Stimulated activated CD4-positive, alpha-beta T cell treated with anti-CD3 and anti-CD28 coated beads, Interleukin-15, amount 100 ng/mL, for 24 hours (primary cell): ENCODE measurements around the gene ZNRF3.
"Not testable (repeated sequence)": the region's sequence is repeated elsewhere in the genome, so short reads cannot be mapped to it uniquely, and the experiment has no call there.

Experiments used
- DNase-seq: peaks from one replicate; pipeline ENCODE4 v3.0.0-alpha.2; 2020

Gene ZNRF3

DNA sequence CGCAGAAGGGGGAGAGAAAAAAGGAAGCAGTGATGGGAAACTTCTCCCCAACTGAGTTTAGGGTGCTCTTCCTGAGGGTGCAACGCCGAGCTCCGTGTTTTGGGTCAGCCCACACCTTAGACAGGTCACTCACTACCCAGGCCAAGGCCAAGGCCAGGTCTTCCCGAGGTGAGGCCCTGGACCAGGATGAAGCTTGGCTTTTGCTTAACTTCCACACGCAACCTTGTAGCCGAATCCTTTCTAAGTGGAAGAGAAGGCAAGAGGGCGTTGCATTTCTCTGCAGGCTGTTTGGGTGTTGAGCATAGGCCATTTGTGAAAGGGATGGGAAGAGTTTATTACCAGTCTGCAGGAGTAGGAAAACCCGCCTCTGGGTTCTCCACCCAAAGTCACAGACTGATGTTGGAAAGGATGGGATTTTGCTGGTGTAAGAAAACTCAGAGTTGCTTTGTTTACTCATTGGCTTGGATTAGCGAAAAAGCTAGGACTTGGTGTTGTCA lies 191.0 kb downstream of the ZNRF3 start:
- no peak for DNase-seq

DNA sequence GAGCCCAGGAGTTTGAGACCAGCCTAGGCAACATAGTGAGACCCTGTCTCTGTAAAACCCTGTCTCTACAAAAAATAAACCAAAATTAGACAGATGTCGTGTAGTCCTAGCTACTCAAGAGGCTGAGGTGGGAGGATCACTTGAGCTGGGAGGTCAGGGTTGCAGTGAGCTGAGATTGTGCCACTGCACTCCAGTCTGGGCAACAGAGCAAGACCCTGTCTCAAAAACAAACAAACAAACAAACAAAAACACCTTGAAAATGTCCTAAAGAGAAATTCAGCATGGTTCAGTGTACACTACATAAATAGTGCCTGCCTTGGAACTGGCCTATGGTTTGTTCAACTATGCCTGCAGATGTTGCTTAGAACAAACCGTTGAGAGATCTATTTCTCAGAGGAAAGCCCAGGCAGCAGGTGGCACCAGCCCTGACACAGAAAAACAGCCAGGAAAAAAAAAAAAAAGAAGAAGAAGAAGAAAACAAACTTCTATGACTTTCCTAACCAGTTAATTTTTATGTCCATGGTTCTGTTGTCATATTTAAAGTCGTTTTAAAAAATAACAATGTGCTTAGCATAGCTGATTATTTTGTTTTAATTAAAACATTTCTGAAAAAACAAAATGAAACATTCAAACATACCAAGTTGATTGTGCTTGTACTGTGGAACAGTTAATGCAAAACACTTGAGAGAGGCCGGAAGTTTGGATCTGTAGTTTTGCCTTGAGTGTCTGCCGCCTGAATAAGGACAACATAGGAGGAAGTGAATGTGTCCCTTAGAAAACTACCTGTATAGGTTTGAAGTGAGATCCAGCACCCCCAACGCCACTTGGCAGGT lies 194.9 kb downstream of the ZNRF3 start:
- DNase-seq: no peak

GRCh38 chr22:29078869-29079207 lies 195.5 kb downstream of the ZNRF3 start:
- no peak for DNase-seq

- no peak for DNase-seq
These were observed 196.0 kb downstream of the ZNRF3 start for GRCh38 chr22:29079218-29079901.

DNA sequence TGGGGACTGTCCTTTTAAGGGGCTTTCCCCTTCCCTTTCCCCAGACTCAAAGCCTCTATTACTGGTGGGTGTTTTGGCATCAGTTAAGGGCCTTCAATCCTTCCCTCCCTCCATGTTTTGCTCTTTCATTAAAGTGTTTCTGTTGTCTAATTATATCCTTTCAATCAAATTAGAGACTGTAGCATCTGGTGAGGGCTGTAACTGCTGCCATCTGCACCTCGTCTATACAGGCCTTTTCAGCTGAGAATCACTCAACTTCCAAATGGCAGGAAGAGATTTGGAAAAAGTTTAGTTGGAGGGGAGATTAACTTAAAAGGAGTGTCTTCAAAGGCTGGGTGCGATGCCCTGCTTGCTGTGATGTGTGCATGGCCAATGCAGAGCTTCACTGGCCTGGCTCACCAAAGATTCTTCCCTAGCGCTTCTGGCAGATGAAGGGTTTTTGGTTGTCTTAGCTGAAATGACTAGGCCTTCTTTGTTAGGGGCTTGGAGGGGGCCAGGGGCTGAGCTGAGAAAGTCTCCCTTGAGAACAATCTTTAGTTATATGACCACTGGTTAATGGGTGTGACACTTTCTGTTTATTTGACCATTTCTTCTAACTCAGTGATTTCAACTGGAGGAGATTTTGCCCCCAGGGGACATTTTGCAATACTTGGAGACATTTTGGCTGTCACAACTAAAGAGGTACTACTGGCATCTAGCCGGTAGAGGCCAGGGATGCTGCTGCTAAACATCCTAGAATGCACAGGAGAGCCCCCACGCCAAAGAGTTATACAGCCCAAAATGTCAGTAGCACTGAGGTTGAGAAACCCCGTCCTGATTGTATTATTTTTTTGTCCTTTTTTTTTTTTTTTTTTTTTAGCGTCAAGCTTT lies 197.0 kb downstream of the ZNRF3 start:
- DNase-seq: no peak

GRCh38 chr22:29081517-29082236 lies 198.3 kb downstream of the ZNRF3 start:
- no peak for DNase-seq

- DNase-seq: no peak
These were observed 199.6 kb downstream of the ZNRF3 start for GRCh38 chr22:29082826-29083545.

DNA sequence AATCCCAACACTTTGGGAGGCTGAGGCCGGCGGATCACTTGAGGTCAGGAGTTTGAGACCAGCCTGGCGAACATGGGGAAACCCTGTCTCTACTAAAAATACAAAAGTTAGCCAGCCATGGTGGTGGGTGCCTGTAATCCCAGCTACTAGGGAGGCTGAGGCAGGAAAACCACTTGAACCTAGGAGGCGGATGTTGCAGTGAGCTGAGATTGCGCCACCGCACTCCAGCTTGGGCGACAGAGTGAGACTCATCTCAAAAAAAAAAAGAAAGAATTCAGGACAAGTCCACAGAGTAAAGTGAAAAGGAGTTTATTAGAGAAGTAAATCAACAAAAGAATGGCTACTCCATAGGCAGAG lies 200.2 kb downstream of the ZNRF3 start:
- not testable (repeated sequence) for DNase-seq

DNA sequence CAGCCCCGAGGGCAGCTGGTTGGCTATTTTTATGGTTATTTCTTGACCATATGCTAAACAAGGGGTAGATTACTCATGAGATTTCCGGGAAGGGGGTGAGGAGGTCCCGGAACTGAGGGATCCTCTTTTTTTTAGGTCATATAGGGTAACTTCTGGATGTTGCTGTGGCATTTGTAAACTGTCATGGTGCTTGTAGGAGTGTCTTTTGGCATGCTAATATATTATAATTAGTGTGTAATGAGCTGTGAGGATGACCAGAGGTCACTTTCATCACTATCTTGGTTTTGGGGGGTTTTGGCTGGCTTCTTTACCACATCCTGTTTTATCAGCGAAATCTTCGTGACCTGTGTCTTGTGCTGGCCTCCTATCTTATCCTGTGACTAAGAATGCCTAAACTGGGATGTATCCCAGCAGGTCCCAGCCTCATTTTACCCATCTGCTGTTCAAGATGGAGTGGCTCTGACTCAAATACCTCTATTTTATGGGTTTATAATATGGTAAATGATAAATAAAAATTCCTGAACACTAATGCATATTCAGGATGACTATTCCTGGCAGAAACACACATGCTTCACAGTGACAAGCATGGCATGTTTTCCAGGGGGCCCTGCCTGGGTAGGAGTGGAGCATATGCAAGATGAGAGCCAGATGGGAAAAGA lies 200.7 kb downstream of the ZNRF3 start:
- no peak for DNase-seq

- DNase-seq: no peak
These were observed 203.6 kb downstream of the ZNRF3 start for GRCh38 chr22:29087012-29087411.

- no peak for DNase-seq
These were observed 205.4 kb downstream of the ZNRF3 start for GRCh38 chr22:29088809-29089208.

DNA sequence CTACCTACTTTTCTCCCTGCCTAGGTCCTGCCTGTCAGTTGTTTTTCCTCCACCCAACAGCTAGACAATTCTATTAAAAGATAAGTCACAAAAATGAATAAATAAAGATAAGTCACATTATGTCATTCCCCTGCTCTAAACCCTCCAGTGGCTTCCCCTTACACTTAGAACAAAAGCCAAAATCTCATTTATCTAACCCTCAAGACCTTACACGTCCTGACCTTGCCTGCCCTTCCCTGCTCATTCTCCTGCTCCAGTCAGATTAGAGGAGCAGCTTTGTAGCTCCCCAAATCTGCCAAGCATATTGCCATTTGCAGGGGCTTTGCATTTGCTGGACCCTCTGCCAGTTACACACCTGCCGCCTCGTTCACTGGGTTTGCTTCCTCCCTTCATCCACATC lies 206.1 kb downstream of the ZNRF3 start:
- DNase-seq: no peak

GRCh38 chr22:29090039-29090438 lies 206.7 kb downstream of the ZNRF3 start:
- no peak for DNase-seq

DNA sequence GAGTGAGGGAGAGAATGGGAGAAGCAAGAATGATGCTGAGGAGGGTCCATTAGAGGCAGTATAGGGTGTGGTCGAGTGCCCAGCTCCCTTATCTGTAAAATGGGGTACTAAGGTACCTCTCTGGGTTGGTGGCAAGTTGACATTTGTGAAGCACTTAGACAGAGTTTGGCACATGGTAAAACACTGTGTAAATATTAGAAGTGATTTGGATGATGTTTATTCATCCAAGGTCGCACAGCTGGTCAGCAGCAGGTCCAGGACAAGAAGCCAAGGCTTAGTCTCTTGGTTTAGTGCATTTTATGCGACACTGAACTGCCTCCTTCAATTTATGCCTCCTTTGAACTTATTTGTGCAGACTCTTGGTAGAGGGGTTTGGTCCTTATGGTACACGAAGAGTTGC lies 208.9 kb downstream of the ZNRF3 start:
- no peak for DNase-seq

DNA sequence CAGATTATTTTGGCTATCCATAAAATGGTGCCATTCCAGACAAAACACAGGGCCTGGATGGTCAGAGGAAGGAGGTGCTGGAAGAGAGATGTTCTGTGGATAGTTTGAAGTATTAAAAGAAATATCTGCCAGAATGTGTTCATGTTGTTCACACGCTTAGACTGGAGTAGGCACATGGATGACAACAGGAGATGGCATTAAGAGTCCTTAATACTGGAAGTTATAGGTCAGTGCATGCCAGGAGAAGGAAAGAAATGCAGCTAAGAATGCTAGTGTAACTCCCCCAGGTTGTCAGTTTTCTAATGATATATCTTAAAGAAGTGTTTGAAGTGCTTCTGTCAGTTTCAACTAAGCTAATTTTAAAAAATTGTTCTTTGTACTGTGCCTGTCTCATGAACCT lies 209.7 kb downstream of the ZNRF3 start:
- no peak for DNase-seq

GRCh38 chr22:29093501-29094300 lies 210.3 kb downstream of the ZNRF3 start:
- no peak for DNase-seq

DNA sequence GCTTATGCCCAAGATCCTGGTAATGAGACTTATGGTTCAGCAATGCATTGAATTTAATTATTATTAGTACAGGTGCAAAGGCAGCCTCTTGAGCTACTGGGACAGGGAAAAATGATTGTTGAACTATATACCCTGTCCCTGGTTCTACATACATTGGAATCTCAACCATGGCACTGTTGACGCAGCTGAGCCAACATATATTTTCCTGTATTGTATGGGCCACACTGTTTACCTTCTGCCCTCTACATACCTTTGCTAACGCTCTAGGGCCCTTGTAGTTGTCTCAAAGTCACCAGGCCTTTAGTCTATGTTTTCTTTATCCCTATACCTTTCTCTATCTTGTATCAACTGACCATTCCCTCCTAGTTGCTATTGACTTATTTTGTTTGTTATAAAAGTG lies 212.1 kb downstream of the ZNRF3 start:
- DNase-seq: no peak

GRCh38 chr22:29096736-29097669 lies 213.6 kb downstream of the ZNRF3 start:
- no peak for DNase-seq

GRCh38 chr22:29098296-29098695 lies 214.9 kb downstream of the ZNRF3 start:
- no peak for DNase-seq

- DNase-seq: no peak
These were observed 218.9 kb downstream of the ZNRF3 start for GRCh38 chr22:29102300-29102699.
